ENCODE results near the gene IL11RA. TPM values are rescaled to one million over a fixed set of nuclear protein-coding genes. Genes with fewer than 3 reads are reported as not detected.

Gene IL11RA
- total RNA-seq, 3 donors from 2014 or later, result 7.7 to 10.4 (median 8.8) TPM

DNA sequence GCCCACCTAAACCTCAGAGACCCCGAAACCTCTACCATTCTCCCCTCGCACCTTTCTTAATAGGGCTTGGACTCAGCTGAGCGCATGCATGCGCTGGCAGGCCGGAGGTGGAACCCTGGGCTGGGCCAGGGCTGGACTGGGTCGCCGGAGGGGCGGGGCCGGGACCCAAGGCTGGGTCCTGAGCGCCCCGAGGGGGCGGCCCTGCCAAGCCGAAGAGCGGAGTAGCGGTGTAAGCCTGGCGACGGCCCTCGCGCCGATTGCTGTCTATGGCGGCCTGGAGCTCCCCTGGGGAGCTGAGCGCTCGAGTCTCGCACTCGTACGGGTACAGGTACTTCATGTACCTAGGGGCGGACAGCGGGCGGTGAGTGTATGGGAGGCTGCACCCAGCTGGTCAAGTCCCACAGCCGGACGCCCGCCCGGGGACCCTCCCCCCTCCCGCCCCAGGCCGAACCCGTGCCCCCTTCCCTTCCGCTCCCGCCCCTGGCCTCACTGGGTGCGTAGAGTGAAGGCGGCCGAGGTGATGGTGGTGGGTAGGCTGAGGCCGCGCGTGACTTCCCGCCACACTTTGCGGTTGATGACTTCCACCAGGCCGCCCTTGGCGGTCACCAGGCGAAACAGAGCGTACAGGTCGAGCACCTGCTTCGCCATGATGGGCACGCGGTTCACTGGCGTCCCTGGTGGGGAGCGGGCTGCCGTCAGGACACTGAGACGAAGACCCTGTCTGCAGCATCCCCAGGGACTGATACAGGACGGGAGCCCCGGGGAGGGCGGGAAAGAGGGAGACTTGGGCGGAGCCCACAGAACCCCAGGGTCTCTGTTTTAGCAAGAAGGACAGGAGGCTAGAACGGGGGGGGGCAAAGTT, 28.4 kb upstream of the IL11RA start:
- ATAC-seq, result no peak
- Mint-ChIP-seq H3K4me1 (ENCODE audit: low read depth) (peaks cover 31% of the 10 kb centered on the region), H3K4me3 (peak overlapping the region; percentile 49)

DNA sequence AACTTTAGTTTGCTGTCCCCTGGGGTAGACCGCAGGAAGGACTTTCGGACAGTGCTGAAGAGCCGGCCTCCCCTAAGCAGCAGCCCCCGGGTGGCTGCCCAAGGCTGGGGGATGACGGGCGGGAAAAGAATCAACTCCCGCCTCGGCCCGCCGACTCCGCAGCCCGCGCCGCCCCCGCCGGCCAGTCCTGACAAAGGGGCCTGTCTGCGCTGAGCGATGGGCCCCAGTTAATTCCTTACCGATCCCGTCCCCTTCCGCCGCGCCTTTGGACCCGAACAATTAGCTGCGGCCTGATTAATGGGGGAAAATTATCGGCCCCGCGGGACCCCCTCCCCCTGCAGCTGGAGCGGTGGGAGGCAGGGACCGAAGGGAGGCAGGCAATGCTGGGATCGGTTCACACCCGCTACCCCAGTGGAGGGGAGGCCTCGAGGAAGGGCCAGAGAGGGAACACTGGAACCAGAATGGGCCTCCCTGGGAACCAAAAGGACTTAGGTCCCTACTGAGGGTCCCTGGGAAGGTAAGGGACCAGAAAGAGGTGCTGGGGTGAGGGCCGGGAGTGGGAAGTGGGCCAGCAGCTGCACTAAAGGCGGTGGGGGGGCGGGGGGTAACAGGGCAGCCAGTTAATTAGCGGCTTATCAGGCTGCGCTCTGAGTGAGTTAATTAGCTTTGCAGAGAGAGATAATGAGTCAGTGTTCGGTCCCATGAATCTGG, 27.4 kb upstream of the IL11RA start:
- ATAC-seq, result no peak
- DNase-seq, result no peak
- H3K4me3 Mint-ChIP-seq, result no peak overlapping the region
- H3K36me3 Mint-ChIP-seq (ENCODE audit: insufficient read depth), result no peaks in the 10 kb centered on the region
- H3K9me3 Mint-ChIP-seq, result no peaks in the 10 kb centered on the region
- peaks cover 27% of the 10 kb centered on the region for H3K4me1 Mint-ChIP-seq (ENCODE audit: low read depth)
- peaks cover 60% of the 10 kb centered on the region for H3K27me3 Mint-ChIP-seq (ENCODE audit: low read depth)

More for the DNA sequence above, 28.4 kb upstream of the IL11RA start:
- H3K36me3 Mint-ChIP-seq (ENCODE audit: insufficient read depth), result no peaks in the 10 kb centered on the region
- no peaks in the 10 kb centered on the region for H3K9me3 Mint-ChIP-seq
- no peak for DNase-seq
- peaks cover 53% of the 10 kb centered on the region for H3K27me3 Mint-ChIP-seq (ENCODE audit: low read depth)

DNA sequence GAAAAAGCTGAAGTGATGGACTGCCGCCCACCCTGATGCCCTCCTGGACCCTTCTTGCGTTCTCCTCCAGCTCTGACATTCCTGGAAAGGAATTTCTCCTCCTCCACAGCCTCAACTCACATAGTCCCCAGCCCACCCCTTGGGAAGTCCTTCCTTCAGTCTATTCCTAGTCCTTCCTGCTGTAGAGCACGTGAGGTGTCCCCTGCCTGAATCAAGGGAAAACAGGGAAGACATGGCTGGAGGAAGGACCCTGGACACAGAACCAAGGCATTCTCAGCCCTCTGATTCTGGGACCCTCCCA, 26.8 kb upstream of the IL11RA start:
- Mint-ChIP-seq H3K36me3 (ENCODE audit: insufficient read depth) (no peaks in the 10 kb centered on the region), H3K27me3 (ENCODE audit: low read depth) (peaks cover 64% of the 10 kb centered on the region), H3K4me1 (ENCODE audit: low read depth) (peaks cover 22% of the 10 kb centered on the region), H3K4me3 (no peak overlapping the region), H3K9me3 (no peaks in the 10 kb centered on the region)
- ATAC-seq, result no peak
- no peak for DNase-seq

DNA sequence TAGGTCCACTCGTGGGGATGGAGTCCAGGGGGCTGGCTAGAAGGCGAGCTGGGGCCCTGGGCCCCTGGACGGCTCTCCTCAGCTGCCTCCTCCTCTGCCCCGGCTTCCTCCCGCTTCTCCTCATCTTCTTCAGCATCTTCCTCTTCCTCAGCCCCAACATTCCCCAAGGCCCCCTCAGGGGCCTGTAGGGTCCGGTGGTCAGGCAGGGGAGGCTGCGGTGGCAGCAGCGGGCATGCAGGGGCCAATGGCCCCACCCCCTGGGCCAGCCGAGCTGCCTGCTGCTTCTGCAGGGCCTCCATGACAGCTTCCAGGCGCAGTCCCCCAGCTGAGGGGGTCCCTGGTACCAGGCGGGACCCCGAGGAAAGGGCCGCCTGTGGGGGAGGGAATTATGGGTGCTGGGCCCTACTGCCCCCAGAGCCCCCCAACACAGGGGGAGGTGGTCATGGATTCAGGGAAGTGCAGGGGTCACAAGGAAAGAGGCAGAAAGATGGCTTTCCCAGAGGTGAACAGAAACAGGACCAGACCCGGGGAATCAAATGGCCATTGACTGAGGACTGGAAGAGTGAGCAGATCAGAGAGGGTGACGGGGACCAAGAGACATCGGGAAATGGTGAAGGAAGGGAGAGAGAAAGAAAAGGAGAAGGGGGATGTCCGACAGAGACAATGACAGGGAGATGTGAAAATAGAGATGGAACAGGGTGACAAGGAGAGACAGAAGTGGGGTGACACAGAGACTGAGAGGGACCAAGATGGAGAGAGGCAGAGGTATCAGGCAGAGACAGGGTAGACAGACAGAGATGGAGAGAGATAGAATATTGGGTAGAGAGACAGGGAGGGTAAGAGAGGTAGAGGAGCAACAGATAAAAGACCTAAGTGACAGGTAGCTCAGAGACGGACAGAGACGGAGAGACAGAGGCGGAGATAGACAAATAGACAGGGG, 24.0 kb upstream of the IL11RA start:
- H3K4me3 Mint-ChIP-seq, result peak overlapping the region; percentile 74
- H3K4me1 Mint-ChIP-seq (ENCODE audit: low read depth), result peaks cover 18% of the 10 kb centered on the region
- no peak for DNase-seq
- no peaks in the 10 kb centered on the region for H3K9me3 Mint-ChIP-seq
- ATAC-seq, result peak; percentile 8 to 11
- H3K36me3 Mint-ChIP-seq (ENCODE audit: insufficient read depth), result no peaks in the 10 kb centered on the region
- peaks cover 56% of the 10 kb centered on the region for H3K27me3 Mint-ChIP-seq (ENCODE audit: low read depth)

DNA sequence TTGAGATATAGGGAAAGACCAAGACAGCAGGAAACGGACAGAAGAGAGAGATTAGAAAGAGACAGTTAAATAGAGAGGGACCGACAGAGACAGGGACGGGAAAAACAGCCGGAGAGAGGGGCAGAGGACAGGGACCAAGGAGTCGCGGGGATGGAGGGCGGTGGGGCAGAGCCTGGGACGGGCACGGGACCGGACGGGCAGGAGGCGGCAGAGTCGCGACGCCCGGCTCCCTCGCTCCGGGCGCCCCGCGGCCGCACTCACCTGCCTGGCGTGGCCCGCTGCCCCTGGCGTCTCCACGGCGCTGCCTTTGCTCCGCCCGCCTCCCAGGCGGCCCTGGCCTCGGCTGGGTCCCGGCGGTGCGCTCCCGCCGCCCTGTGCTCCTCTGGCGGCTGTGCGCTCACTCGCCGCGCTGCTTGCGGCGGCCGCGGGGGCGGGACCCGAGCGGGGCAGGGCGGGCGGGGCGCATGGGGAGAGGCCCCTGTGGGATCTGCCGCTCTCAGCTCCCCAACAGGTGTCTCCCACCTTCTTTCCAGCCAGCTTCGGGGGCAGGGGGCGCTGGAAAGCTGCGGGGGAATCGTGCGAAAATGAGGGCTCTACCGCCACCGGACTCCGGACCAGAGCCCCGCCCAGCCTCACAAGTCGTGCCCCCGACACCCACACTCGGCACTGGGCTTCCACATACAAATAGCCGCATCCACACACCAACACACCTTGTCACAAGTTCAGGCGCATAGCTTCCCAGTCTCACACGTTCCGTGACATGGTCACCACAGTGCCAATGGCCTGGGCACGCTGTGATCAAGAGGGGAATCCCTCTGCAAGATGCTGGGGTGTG, 23.1 kb upstream of the IL11RA start, which contains the start of gene ARID3C:
Gene ARID3C, minus strand, starts transcription at position 411 of the 835 bp plus-strand sequence. CDS start 1,052 bp downstream, outside the sequence.
- H3K4me3 Mint-ChIP-seq, result peak within 1 kb of the TSS; percentile 75
- peaks cover 50% of the 10 kb centered on the region for H3K27me3 Mint-ChIP-seq (ENCODE audit: low read depth)
- no peaks in the 10 kb centered on the region for H3K36me3 Mint-ChIP-seq (ENCODE audit: insufficient read depth)
- H3K9me3 Mint-ChIP-seq, result no peaks in the 10 kb centered on the region
- ATAC-seq (peak; percentile 94), DNase-seq (peak; percentile 40)
- peaks cover 15% of the 10 kb centered on the region for H3K4me1 Mint-ChIP-seq (ENCODE audit: low read depth)

DNA sequence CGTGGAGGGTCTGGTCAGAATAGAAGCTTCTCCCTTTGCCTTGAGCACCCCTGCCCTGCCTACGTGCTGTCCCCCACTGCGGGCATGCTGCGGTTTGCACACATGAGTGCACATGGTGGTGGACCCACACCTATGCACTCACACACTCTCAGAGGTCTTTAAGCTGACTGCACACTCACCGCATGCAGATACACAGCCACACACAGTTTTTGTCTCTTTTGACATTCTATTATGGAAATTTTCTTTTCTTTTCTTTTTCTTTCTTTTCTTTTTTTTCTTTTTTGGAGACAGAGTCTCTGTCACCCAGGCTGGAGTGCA, 22.5 kb upstream of the IL11RA start:
- H3K4me1 Mint-ChIP-seq (ENCODE audit: low read depth), result peaks cover 19% of the 10 kb centered on the region
- H3K9me3 Mint-ChIP-seq, result no peaks in the 10 kb centered on the region
- ATAC-seq (peak in 1 of 2 donors; percentile 6), DNase-seq (no peak)
- H3K27me3 Mint-ChIP-seq (ENCODE audit: low read depth), result peaks cover 45% of the 10 kb centered on the region
- peak overlapping the region; percentile 75 for H3K4me3 Mint-ChIP-seq
- H3K36me3 Mint-ChIP-seq (ENCODE audit: insufficient read depth), result no peaks in the 10 kb centered on the region

DNA sequence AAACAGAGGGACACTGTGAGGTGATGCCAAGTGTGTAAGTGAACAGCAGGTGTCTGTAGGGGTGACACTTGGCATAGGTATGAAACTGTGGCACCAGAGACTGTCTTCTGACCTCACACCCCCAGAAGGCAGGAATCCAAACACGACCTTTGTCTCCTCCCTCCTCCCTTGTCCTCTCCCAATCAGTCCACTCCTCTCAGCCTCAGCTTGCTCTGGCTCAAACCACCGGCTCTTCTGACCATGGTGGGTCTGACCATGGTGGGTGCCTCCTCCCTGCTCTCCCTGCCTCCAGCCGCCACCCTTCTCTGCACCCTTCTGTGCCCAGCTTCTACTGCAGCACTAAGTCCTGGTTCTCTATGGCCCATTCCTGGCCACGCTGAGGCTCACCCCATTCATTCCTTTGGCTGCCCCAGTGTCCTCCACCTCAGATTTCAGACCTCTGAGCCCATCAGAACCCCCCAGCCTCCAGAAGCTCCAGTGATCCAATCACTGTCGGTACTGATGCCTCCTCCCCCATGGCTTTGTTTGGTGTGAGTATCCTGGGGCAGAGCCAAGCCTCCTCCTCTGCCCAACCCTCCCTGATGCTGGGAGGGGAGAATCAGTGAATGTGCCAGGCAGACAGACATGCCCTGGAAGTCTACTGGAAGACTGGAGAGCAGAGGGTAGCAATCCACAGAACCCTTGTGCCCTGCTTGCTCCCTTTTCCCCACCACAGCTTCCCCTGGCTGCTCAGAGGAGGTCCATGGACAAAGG, 21.4 kb upstream of the IL11RA start:
- Mint-ChIP-seq H3K9me3 (no peaks in the 10 kb centered on the region), H3K36me3 (ENCODE audit: insufficient read depth) (peaks cover 4% of the 10 kb centered on the region), H3K4me3 (peak overlapping the region; percentile 47), H3K4me1 (ENCODE audit: low read depth) (peaks cover 29% of the 10 kb centered on the region), H3K27me3 (ENCODE audit: low read depth) (peaks cover 40% of the 10 kb centered on the region)
- ATAC-seq (no peak), DNase-seq (no peak)

DNA sequence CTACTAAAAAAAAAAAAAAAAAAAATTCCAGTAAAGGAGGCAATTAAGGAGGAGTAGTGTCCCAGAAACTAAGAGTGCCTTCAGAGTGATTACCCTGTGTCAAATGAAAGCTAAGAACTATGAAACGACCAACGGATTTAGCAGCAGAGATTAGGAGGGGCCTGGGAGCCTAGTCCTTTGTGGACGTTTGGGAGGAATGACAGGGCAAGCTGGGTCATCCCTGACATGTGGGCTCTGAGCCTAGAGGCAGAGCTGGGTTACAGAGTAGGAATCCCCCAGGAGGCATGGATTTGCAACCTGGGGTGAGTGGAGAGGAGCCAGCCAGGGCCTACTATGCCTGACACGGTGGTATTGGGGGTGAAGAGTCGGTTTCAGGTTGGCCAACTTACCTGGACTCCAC, 18.8 kb upstream of the IL11RA start:
- peaks cover 21% of the 10 kb centered on the region for H3K27me3 Mint-ChIP-seq (ENCODE audit: low read depth)
- H3K4me3 Mint-ChIP-seq, result no peak overlapping the region
- peaks cover 43% of the 10 kb centered on the region for H3K4me1 Mint-ChIP-seq (ENCODE audit: low read depth)
- no peaks in the 10 kb centered on the region for H3K9me3 Mint-ChIP-seq
- no peak for DNase-seq
- peaks cover 10% of the 10 kb centered on the region for H3K36me3 Mint-ChIP-seq (ENCODE audit: insufficient read depth)
- no peak for ATAC-seq

DNA sequence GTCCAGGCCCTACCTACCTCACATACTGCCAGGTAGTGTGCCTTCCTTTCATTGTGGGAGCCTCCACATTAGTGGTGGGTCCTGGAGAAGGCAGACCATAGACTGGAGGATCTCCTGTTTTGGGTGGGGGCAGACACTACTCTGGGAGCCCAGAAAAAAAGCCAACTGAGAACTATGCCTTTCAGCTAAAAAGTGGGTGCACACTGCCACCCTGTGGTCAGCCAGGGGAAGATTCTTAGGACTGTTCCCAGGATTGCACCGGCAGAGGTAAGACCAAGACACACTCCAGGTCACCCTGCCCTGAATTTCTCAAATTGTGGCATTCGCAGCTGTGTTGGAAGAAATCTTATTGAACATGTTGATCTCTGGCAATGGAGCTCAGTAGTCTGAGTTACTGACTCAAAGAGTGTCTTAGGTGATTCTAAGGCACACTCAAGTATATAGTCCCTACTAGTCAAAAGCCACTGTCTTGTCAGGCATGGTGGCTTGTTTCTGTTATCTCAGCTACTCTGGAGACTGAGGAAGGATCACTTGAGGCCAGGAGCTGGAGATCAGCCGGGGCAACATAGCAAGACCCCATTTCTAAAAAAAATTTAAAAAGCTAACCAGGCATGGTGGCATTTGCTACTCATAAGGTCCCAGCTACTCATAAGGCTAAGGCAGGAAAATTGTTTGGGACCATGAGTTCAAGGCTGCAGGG, 18.0 kb upstream of the IL11RA start:
- H3K27me3 Mint-ChIP-seq (ENCODE audit: low read depth), result peaks cover 16% of the 10 kb centered on the region
- H3K4me3 Mint-ChIP-seq, result peak overlapping the region; percentile 11
- DNase-seq (peak; percentile 73), ATAC-seq (peak; percentile 16 to 24)
- peaks cover 10% of the 10 kb centered on the region for H3K36me3 Mint-ChIP-seq (ENCODE audit: insufficient read depth)
- no peaks in the 10 kb centered on the region for H3K9me3 Mint-ChIP-seq
- peaks cover 45% of the 10 kb centered on the region for H3K4me1 Mint-ChIP-seq (ENCODE audit: low read depth)

DNA sequence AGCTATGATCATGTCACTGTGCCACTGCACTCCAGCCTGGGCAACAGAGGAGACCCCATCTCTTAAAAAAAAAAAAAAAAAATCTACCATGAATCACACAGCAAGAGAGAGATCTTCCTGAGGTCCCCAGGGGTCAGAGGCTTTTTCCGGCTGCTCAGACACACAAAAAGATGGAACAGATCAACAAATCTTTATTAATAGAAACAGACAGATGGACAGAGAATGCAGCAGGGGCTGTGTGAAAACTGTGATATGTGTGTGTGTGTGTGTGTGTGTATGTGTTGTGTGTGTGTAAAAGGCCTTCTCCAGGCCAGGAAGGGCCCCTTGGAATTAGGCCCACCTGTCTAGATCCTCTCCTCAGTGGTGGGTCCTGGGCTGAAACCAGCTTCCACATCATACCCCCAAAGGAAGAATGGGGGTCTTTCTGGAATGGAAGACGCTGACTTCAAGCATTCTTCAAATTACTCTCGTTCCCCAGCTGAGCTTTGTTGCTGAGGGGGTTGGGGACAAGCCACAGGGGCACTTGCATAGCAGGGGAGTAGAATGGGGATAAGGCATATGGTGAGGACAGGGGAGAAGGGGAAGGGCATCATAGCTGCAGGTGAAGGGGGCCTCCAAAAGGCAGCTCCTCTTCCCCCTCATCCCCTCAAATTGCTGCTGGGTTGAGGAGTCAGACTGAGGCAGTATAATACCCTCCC, 17.3 kb upstream of the IL11RA start:
- peaks cover 10% of the 10 kb centered on the region for H3K36me3 Mint-ChIP-seq (ENCODE audit: insufficient read depth)
- ATAC-seq, result no peak
- H3K9me3 Mint-ChIP-seq, result no peaks in the 10 kb centered on the region
- H3K27me3 Mint-ChIP-seq (ENCODE audit: low read depth), result peaks cover 9% of the 10 kb centered on the region
- DNase-seq, result no peak
- peaks cover 40% of the 10 kb centered on the region for H3K4me1 Mint-ChIP-seq (ENCODE audit: low read depth)
- H3K4me3 Mint-ChIP-seq, result peak overlapping the region; percentile 45

DNA sequence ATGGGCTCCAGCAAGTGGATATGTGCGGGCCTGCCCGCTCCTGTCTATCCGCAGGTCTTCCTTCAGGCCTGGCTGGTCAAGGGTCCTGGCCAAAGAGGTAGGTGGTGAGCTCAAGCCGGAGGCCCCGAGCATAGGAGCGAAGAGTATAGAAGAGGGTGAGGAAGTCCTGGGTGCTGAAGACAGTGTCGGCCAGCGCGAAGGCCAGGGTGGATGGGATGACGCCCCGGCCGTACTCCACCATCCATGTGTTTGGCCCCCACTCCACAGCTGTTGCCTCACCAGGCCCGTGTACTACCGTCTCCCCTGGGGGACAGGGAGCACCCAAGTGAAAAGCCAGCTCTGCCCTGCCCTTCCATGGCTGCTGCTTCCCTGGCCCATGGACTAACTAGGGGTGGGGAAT, 16.4 kb upstream of the IL11RA start:
- Mint-ChIP-seq H3K4me3 (peak overlapping the region; percentile 95), H3K9me3 (no peaks in the 10 kb centered on the region), H3K27me3 (ENCODE audit: low read depth) (peaks cover 2% of the 10 kb centered on the region), H3K36me3 (ENCODE audit: insufficient read depth) (peaks cover 10% of the 10 kb centered on the region), H3K4me1 (ENCODE audit: low read depth) (peaks cover 39% of the 10 kb centered on the region)
- no peak for ATAC-seq
- no peak for DNase-seq

DNA sequence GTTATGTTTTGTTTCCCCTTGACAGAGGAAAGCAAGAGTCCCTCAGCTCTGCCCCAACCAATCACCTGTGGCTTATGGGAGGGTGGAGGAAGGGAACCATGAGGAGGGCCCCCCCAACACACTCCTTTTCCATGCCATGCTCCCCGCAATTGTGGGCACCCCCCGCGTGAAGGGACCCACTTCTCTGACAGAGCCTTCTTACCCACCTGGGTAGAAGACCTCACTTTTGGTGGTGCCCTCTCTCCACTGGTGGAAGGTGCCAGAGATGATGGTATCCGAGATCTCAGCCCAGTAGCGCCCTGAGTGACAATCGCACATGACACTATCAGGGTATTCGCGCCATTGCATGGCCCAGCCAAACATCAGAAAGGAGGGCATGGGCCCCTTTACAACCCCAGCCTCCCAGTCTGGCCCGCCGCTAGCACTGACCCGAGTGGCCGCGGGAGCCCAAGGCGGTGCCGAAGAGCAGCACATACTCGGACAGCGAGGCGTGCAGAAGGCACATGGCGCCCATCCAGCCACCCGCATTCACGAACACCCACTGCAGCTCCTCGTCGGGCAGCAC, 15.1 kb upstream of the IL11RA start:
- Mint-ChIP-seq H3K9me3 (no peaks in the 10 kb centered on the region), H3K4me3 (peak overlapping the region; percentile 95), H3K27me3 (ENCODE audit: low read depth) (no peaks in the 10 kb centered on the region), H3K36me3 (ENCODE audit: insufficient read depth) (peaks cover 10% of the 10 kb centered on the region), H3K4me1 (ENCODE audit: low read depth) (peaks cover 40% of the 10 kb centered on the region)
- ATAC-seq, result peak; percentile 5 to 7
- no peak for DNase-seq
